ENCODE measurements around the gene PCYOX1L.

GRCh38 chr5:149353911-149354310 lies 3.9 kb upstream of the PCYOX1L start:
- TF ChIP-seq RAD21 (IDR thresholded peaks at IDR 0.05; ENCODE audit: low read depth) (no peak), REST (IDR thresholded peaks at IDR 0.05; ENCODE audit: low read depth) (no peak), YY1 (IDR thresholded peaks at IDR 0.05; ENCODE audit: low read depth) (no peak), MAX (IDR thresholded peaks at IDR 0.05) (no peak)
